Measurements from ENCODE around the gene SCP2.
"Not testable (repeated sequence)": the region's sequence is repeated elsewhere in the genome, so short reads cannot be mapped to it uniquely, and the experiment has no call there.

DNA sequence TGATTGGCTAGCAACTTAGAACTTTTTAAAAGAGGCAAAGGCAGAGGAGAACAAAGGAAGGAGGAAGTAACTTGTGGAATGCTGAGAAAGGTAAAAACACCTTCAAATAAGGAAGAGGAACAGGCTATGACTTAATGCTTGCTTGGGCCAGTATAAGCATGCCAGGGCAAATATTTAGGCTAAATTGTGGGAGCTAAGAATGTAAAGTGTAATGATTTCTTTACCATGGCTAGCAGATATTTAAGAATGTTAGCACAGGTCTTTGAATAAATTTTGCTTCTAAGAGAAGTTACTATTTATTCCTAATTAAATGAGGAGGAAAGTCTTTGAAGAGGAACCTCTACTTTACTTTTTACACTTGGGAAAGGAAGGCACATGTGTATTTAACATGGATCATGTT lies 22.5 kb downstream of the SCP2 start:
- TF ChIP-seq, protein P1, sequence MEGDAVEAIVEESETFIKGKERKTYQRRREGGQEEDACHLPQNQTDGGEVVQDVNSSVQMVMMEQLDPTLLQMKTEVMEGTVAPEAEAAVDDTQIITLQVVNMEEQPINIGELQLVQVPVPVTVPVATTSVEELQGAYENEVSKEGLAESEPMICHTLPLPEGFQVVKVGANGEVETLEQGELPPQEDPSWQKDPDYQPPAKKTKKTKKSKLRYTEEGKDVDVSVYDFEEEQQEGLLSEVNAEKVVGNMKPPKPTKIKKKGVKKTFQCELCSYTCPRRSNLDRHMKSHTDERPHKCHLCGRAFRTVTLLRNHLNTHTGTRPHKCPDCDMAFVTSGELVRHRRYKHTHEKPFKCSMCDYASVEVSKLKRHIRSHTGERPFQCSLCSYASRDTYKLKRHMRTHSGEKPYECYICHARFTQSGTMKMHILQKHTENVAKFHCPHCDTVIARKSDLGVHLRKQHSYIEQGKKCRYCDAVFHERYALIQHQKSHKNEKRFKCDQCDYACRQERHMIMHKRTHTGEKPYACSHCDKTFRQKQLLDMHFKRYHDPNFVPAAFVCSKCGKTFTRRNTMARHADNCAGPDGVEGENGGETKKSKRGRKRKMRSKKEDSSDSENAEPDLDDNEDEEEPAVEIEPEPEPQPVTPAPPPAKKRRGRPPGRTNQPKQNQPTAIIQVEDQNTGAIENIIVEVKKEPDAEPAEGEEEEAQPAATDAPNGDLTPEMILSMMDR (conservative IDR thresholded peaks at IDR 0.05; ENCODE audit: low read length) = not testable (repeated sequence)
- TF ChIP-seq EZH2phosphoT487 (IDR thresholded peaks at IDR 0.05; ENCODE audit: borderline replicate concordance, low read depth, low read length) = not testable (repeated sequence)

Measured in OCI-LY7 (cell line).